ENCODE measurements around the gene CYSTM1. TPM values are rescaled to one million over a fixed set of nuclear protein-coding genes. Genes with fewer than 3 reads are reported as not detected.

Gene CYSTM1
- total and polyA plus RNA-seq, 2 of the 8 experiments (the other 6 are each of a cell fraction or from before 2014, with no cell fraction given), result 25.0 to 47.8 TPM

DNA sequence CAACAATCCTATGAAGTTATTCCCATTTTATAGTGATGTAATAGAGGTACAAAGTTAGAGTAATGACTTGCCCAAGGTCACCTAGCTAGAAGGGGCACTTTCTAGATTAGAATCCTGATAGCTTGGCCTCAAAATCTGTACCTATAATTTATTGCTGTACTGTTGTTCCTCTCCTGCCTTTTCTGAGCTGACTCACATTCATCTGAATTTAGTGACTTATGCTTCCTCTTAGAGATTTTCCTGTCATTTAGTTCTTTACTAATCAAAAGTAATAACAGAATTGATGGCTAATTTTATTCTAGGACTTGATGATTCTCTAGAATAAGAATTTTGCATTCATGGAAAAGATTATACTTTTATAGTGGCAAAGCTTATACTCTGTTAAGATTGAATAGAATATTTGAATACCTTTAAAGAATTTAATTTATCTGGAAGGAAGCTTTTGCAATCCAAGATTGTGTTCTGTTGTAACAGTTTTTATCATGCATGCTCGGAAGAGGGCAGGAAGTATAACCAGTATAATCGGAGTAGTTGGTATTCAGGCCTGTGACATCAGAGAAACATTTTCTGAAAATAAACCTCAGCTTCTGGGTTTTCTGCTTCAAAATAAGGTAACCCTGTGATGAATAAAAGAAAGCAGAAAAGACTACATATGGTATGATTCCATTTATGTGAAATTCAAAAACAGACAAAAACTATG, 21.3 kb downstream of the CYSTM1 start:
- ChIA-PET CTCF (ENCODE audit: partially characterized antibody) (interaction anchor here (0.6 to 3.9 kb wide), 2 partner anchors 10 to 106 kb away, joined by 3 to 23 read pairs; no protein-coding TSS in a partner anchor), POLR2A (ENCODE audit: partially characterized antibody) (no interaction called here)
- Histone ChIP-seq H4K20me1 (replicated peaks in 1 of 2; ENCODE audit: control insufficient read depth in 1 of 2, insufficient read depth in 2 of 2, low read length in 2 of 2) (no peaks in the 10 kb centered on the region), H3K18ac (ENCODE audit: extremely low read depth, low read length) (no peak overlapping the region), H2BK15ac (ENCODE audit: low read length) (no peak overlapping the region), H2AFZ (ENCODE audit: low read length) (no peak overlapping the region), H3K23me2 (ENCODE audit: low read depth, low read length) (no peaks in the 10 kb centered on the region; the same call in 1 of the 2 replicates), H2BK5ac (ENCODE audit: low read depth, low read length) (no peak overlapping the region), H3K9ac (replicated peaks in 1 of 4; ENCODE audit: extremely low read depth in 1 of 4, low read depth in 3 of 4, low read length in 3 of 4) (no peak overlapping the region), H2AK5ac (ENCODE audit: low read depth, low read length) (no peak overlapping the region), H3K14ac (ENCODE audit: insufficient read length) (no peak overlapping the region), H3K27ac (ENCODE audit: low read depth, low read length) (no peak overlapping the region), H3K23ac (ENCODE audit: insufficient read length) (no peak overlapping the region), H4K5ac (ENCODE audit: insufficient read length, low read depth, low read length) (no peak overlapping the region), H2BK12ac (ENCODE audit: low read depth, low read length) (no peak overlapping the region), H3K27me3 (replicated peaks in 1 of 4; ENCODE audit: control insufficient read depth in 3 of 4, extremely low read depth in 1 of 4, insufficient read depth in 3 of 4, low read length in 3 of 4) (no peaks in the 10 kb centered on the region), H2BK120ac (replicated peaks; ENCODE audit: low read depth, low read length) (no peak overlapping the region), H4K8ac (ENCODE audit: extremely low read depth, insufficient read depth, low read length) (no peak overlapping the region), H3K79me1 (ENCODE audit: low read depth, low read length) (peaks cover 4% of the 10 kb centered on the region; the same call in 1 of the 2 replicates), H4K91ac (replicated peaks; ENCODE audit: insufficient read length, low read length) (no peak overlapping the region), H3K9me3 (ENCODE audit: insufficient read depth in 2 of 2, low read depth in 1 of 2, low read length in 1 of 2) (no peaks in the 10 kb centered on the region), H2BK20ac (ENCODE audit: low read length) (no peak overlapping the region), H3K36me3 (ENCODE audit: control insufficient read depth in 2 of 4, insufficient read depth in 4 of 4, low read length in 3 of 4) (no peaks in the 10 kb centered on the region), H3K4me2 (ENCODE audit: insufficient read depth in 1 of 2, low read depth in 2 of 2, low read length in 2 of 2) (no peak overlapping the region), H3K4me1 (replicated peaks in 1 of 4; ENCODE audit: control insufficient read depth in 3 of 4, insufficient read depth in 4 of 4, low read length in 3 of 4) (peaks cover 0 to 7% (median 2%) of the 10 kb centered on the region in 4 experiments; a peak in 3 of 7 replicates), H3K4ac (replicated peaks; ENCODE audit: insufficient read length, low read depth, low read length) (no peak overlapping the region), H3K56ac (replicated peaks; ENCODE audit: insufficient read length, low read depth, low read length) (no peak overlapping the region), H3K4me3 (ENCODE audit: extremely low read depth in 1 of 4, insufficient read depth in 2 of 4, low read depth in 3 of 4, low read length in 4 of 4) (no peak overlapping the region), H3K79me2 (ENCODE audit: control insufficient read depth in 1 of 2, insufficient read depth in 2 of 2, low read length in 2 of 2) (no peaks in the 10 kb centered on the region)
- FAIRE-seq, result no peak
- WGBS, 2 experiments (ENCODE audit: extremely low coverage in 1 of 2, insufficient coverage in 1 of 2, insufficient read length in 1 of 2, insufficient replicate concordance in 2 of 2, low coverage in 1 of 2, low lambda C conversion rate in 2 of 2, missing lambda C conversion rate in 1 of 2), result 89% methylated on average over 2 of the region's 2 CpGs; no CpG with 5 or more reads in 1 of the 2 experiments
- no peak for DNase-seq (ENCODE audit: low read depth in 1 of 2, low spot score in 2 of 2)
- no peak for TF ChIP-seq CREB1 (IDR thresholded peaks at IDR 0.05)
- no peak for TF ChIP-seq SIN3A (conservative IDR thresholded peaks at IDR 0.05 in 1 of 2, IDR thresholded peaks at IDR 0.05 in 1 of 2; ENCODE audit: low read depth in 1 of 2, low read length in 2 of 2)
- TF ChIP-seq RFX5 (IDR thresholded peaks at IDR 0.05; ENCODE audit: borderline replicate concordance, low read depth, low read length), result no peak
- no peak for TF ChIP-seq CBX8 (IDR thresholded peaks at IDR 0.05; ENCODE audit: borderline replicate concordance, low read depth, low read length)
- TF ChIP-seq JUND (IDR thresholded peaks at IDR 0.05; ENCODE audit: low read length), result no peak
- no peak for TF ChIP-seq RNF2 (IDR thresholded peaks at IDR 0.05; ENCODE audit: borderline replicate concordance, low read depth, low read length, missing control alignments, poor library complexity, severe bottlenecking)
- TF ChIP-seq BCL11A (IDR thresholded peaks at IDR 0.05; ENCODE audit: low read depth in 2 of 2, low read length in 2 of 2), result no peak
- no peak for TF ChIP-seq GABPA (IDR thresholded peaks at IDR 0.05; ENCODE audit: borderline replicate concordance, insufficient read depth, low read length)
- no peak for TF ChIP-seq POU5F1 (IDR thresholded peaks at IDR 0.05; ENCODE audit: low read depth, low read length)
- TF ChIP-seq EP300 (IDR thresholded peaks at IDR 0.05; ENCODE audit: borderline replicate concordance in 1 of 2, low read depth in 2 of 2, low read length in 2 of 2), result no peak

Measured in H1 (cell line).